ENCODE data around the gene CCL17.
"Not testable (repeated sequence)": the region's sequence is repeated elsewhere in the genome, so short reads cannot be mapped to it uniquely, and the experiment has no call there.

The CCL17 gene

DNA sequence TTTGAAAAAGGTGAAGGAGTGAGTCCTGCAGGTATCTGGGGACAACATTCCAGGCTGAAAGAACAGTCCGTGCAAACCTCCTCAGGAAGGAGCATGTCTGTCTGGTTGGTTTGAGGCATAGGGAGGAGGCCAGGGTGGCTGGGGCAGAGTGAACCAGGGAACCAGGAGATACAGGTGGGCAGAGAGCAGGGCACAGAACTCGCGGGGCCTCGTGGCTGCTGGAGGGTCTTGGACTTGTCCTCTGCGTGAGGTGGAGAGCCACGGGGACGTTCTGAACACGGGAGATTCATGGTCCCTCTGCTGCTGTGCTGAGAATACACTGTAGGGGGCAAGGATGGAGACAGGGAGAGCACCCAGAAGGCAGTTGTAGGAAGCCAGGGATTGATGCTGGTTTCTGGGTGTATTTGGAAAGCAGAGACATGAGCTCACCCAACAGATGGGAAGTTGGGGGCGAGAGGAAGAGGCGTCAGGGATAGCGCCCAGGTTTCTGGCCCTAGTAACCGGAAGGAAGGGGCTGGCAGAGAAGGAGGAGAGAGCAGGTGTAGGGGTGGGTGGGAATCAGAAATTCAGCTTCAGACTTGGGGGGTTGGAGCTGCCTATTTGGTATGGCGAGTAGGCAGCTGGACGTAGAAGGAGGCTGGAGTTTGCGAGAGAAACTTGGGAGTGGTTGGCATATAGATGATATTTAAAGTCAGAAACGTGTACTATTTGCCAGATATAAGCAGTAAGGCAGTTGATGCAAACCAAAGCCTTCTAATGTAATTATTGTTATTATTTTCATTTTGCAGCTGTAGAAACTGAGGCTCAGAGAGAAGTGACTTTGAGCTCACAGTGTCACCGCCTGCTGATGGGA is at the start of gene CCL17:
Gene CCL17 (plus strand): TSS at position 803 of the 853 bp plus-strand sequence. CDS start 9,166 bp downstream, outside the sequence.
- DNase-seq = no peak

- DNase-seq = no peak
Observed at GRCh38 chr16:57355898-57356414, 48.6 kb upstream of the CCL17 start.

- DNase-seq = no peak
Observed at GRCh38 chr16:57356547-57356946, 48.0 kb upstream of the CCL17 start.

- no peak for DNase-seq
Observed at GRCh38 chr16:57357330-57358085, 47.1 kb upstream of the CCL17 start.

GRCh38 chr16:57358086-57358420 is 46.5 kb upstream of the CCL17 start:
- DNase-seq = no peak

GRCh38 chr16:57358527-57359095 is 46.0 kb upstream of the CCL17 start, which contains the start of gene CCL22:
TSS of gene CCL22 (plus strand) at chr16:57358783. CDS start at chr16:57358817, 34 bp downstream.
- DNase-seq = no peak

DNA sequence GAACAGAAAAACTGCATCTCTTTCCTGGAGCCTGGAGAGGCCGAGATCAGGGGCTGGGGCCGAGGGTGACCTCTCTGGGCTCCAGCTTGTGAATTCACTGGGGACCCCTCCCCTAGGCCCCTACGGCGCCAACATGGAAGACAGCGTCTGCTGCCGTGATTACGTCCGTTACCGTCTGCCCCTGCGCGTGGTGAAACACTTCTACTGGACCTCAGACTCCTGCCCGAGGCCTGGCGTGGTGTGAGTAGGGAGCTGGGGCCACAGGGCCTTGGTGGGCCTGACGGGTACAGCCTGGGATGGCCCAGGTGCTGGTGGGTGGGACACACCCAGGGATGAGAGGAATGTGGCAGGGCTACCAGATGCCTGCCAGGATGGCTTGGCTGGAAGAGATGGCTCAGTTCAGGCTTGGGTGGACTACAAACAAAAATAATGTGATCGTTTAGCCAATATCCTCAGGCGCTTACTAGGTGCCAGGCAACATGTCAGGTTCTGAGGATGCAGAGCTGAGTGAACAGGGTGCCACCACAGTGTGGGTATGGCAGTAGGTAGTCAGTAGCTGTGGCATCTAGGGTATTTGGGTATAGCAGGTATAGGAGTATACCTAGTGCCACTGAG is 44.1 kb upstream of the CCL17 start:
- DNase-seq = no peak

DNA sequence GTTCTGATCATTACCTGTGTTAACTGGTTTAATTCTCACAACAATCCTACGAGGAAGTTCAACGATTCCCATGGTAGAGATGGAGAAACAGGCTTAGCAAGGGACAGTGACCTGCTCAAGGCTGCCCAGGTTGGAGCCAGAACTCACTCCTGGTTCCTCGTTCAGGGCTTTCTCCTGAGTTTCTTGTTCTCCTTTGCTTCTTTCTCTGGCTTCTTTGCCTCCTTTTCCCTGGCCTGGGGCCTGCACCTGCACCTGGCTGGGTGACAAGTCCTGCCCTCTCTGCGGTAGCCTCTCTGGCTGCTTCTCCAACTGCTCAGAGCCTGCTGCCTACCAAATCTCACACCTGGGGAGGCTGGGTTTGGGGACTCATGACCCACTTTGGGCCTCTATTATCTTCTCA is 43.2 kb upstream of the CCL17 start:
- no peak for DNase-seq

GRCh38 chr16:57364143-57364542 is 40.4 kb upstream of the CCL17 start:
- no peak for DNase-seq

- no peak for DNase-seq
Observed at GRCh38 chr16:57366544-57367040, 38.0 kb upstream of the CCL17 start.

DNA sequence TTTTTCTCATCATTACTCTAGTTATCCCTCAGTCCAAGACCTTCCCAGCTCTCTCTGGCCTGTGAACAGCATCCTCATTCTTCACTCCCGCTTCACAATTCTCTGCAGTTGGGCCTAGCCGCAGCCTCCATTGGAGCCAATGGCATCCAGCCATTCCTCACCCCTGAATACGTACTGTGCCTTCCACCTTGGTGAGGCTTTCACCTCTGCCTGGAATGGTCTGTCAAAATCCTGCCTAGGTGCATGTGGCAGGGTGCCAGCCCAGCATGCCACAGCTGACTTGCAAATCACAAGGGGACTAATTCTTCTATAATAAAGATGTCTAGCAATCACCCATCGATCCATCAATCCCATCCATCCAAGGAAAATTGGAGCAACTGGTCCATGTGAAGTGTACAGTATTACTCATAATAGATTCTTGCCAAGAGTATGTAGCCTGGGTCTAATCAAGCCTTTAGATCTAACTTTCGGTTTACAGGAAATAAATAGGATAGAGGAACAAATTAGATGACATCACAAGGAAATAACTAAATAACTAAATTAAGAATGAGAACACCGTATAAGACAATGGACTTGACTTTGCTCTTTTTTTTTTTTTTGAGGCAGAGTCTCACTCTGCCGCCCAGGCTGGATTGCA is 37.3 kb upstream of the CCL17 start:
- no peak for DNase-seq

DNA sequence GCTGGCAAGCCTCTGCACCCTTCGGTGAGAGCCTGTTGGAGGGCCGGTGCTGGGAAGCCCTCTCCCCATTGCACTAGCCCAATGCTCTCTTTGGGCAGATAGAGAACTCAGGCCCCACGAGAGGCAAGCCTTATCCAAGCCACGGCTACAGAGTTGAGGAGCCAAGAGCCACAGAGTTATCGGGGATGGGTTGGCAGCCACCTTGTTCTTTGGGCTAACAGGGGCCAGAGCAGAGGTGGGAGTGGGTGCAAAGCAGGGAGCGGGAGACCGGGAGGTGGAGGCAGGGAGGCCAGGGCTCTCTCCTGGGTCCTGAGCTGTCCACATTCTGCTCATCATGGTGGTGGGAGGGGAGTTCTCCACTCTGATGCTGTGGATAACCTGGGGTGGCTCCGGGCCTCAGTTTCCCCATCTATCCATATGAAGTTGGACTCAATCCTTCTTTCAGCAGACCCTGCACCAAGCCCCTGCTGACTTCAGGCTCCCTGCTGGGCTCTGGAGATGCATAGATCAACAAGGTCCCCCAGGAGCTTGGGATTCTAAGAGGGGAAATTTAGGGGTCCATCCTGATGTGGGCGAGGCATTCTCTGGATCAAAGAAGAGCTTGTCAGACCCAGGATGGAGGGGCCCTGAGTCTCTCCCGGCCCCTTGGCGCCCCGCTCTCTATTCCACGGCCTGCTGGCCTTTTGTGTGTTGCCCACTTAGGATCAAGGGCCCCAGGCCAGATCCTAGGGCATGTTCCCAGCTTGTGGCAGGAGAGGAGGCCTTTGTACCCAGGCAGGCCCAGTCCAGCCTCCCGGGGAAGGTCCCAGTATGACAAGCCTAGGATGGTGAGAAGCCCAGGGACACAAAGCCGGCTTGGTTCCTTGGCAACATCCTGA is 32.8 kb upstream of the CCL17 start:
- DNase-seq = no peak

GRCh38 chr16:57372372-57373116 is 32.0 kb upstream of the CCL17 start, which contains the start of gene CX3CL1:
TSS of gene CX3CL1 (plus strand) at chr16:57372490. CDS start at chr16:57372569, 79 bp downstream.
- no peak for DNase-seq

DNA sequence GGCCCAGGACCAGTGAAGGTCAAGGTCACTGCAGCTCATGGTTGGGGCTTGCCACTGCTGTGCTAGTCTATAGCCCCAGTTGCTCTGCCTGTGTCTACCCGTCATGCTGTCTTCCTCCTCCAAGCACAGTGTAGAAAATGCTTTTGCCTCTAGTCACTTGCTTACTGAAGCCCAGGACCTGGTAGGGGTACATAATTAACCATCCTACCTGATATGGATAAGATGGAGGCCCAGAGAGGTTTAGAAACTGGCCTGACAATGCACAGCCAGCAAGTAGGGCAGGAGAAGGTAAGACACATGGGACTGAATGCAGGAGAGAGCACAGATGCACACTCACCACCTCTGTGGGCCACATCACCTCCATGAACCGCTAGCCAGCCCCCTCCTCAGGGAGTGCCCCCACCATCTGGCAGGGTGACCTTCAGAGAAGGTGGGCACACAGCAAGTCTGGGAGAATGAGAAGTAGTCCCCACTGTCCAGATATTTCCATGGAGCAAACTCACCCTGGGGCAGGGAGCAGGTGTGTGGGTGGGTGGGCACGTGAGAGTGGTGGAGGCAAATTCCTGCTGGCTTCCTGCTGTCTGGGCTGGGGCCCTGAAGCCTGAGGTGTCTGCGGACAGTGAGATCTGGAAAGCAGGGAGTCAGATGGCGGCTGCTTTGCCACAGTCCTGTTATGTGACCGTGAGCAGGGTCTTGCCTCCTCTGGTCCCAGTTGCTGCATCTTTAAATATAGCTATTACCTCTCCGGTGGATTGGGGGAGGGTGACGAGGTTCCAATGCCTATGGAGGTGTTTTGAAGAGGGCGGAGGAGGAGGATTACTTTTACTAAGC is 31.2 kb upstream of the CCL17 start:
- DNase-seq = no peak

DNA sequence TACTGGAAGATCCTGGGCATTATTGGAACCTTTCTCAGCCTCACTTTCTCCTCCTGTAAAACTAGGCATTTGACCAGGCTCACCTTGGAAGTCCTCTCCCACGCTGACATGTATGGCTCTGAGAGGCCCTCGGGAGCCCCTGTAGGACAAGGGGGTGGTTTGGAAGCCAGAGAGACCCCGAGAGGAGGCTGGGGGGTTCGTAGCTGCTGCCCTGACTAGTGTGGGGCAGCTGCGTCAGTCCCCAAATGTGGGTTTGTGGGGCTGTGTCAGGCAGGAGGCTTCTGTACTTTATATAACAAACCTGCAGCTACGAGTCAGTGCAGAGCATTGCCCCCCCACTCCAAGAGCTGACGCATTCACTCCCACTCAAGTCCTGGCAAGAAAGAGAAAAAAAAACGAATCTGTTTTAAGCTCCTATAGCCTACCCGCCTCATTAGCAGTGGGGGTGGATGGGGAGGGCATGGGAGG is 30.5 kb upstream of the CCL17 start:
- no peak for DNase-seq

- DNase-seq = not testable (repeated sequence)
Observed at GRCh38 chr16:57374925-57375465, 29.6 kb upstream of the CCL17 start.

GRCh38 chr16:57376313-57376818 is 28.2 kb upstream of the CCL17 start:
- DNase-seq = no peak

DNA sequence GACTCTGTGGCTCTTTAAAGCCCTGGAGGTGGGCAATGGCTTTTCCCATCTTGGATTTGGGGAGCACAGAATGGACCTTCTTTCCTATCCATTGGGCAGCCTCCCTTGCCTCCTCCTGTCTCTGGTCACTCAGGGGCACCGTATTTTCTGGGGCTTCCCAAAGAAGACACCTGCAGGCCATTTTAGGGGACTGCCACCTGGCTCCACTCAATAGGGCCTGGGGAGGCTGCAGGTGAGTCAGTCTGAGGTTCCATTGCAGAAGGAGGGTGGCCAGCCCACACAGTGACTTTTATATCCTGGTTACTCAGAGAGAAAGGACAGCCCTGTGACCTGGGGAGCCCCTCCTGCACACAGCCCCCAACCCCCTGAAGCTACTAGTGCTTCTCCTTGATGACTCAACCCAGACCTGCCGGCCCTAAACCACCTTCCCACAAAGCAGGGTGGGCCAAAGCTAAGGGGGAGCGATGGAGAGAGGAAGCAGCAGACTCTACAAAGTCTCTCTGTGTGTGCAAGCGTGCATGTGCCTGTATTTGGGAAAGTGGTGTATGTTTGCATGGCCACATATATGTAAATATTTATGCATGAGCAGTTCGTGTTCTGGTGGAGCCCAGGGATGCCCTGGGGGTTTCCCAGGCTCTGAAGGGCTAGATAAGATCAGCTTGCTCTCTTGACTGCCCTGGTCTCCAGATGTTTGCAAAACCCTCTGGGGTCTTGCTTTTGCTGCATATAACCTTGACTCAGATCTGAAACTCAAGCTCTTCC is 27.3 kb upstream of the CCL17 start:
- DNase-seq = no peak
